Measurements from ENCODE around the gene PEX14.

DNA sequence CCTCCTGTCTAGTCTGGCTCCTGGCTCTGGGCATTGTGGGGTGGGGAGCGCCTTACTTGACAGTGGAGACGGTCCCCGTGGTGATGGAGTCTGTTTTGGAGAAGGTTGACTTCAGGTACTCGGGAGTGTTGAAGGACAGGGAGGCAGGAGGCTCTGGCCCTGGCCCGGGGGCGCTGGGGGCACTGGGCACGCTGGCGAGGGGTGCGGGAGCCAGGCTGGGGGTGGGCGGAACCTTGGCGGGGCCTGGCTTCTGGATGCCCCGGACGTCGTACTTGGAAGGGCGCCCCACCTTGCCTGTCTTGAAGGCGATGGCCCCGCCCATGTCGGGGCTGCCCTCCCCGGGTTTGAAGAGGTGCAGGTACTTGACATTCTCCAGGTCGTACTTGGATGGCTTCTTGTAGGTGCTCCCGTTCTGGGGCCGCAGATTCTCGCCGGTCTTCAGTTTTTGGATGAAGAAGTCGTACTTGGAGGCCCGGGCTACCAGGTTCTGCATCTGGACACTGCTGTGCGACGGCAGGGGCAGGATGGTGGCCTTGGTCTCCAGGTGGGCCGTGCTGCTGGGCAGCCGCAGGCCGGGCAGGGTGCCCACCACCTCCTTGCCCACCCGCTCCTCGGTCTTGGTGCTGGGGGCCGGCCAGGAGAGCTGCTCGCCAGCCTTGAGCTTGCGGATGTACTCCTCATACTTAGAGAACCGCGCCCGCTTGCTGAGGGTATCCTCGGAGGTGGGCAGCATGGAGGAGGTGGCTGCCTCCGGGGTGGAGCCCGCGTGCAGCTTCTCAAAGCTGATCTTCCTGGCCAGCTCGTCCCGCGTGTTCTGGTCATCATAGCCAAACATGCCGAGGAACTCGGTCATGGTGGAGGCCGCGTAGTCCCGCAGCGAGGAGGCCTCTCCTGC, 185.1 kb downstream of the PEX14 start:
- TF ChIP-seq, protein P1, sequence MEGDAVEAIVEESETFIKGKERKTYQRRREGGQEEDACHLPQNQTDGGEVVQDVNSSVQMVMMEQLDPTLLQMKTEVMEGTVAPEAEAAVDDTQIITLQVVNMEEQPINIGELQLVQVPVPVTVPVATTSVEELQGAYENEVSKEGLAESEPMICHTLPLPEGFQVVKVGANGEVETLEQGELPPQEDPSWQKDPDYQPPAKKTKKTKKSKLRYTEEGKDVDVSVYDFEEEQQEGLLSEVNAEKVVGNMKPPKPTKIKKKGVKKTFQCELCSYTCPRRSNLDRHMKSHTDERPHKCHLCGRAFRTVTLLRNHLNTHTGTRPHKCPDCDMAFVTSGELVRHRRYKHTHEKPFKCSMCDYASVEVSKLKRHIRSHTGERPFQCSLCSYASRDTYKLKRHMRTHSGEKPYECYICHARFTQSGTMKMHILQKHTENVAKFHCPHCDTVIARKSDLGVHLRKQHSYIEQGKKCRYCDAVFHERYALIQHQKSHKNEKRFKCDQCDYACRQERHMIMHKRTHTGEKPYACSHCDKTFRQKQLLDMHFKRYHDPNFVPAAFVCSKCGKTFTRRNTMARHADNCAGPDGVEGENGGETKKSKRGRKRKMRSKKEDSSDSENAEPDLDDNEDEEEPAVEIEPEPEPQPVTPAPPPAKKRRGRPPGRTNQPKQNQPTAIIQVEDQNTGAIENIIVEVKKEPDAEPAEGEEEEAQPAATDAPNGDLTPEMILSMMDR (conservative IDR thresholded peaks at IDR 0.05; ENCODE audit: low read depth in 2 of 2): no peak
- no peak for TF ChIP-seq EZH2phosphoT487 (IDR thresholded peaks at IDR 0.05; ENCODE audit: unreplicated experiment)
- TF ChIP-seq POLR2AphosphoS5 (IDR thresholded peaks at IDR 0.05; ENCODE audit: low read depth): no peak
- TF ChIP-seq JUNB (IDR thresholded peaks at IDR 0.05; ENCODE audit: unreplicated experiment): no peak
- TF ChIP-seq EZH2 (IDR thresholded peaks at IDR 0.05; ENCODE audit: low read depth, unreplicated experiment): no peak
- TF ChIP-seq NANOG (IDR thresholded peaks at IDR 0.05; ENCODE audit: borderline replicate concordance): no peak

Measured in GM23338 (cell line).